Measurements from ENCODE around the gene TCF7L1. TPM values are rescaled to one million over a fixed set of nuclear protein-coding genes. Genes with fewer than 3 reads are reported as not detected.

The TCF7L1 gene
- total and polyA plus RNA-seq, 2 donors (not counting 3 experiments of a cell fraction or from before 2014, with no cell fraction given): 9.6 to 17.4 TPM

- no peak overlapping the region for H2AFZ ChIP-seq (ENCODE audit: low read depth, low read length)
- no peaks in the 10 kb centered on the region for H4K20me1 ChIP-seq (replicated peaks; ENCODE audit: control insufficient read depth, extremely low read depth, insufficient read depth, low read length)
- dilution Hi-C loops (cut with MboI; ENCODE audit: extremely low pct_ligation_motif_present, low sequenced_read_pairs) (no loop called here), intact Hi-C loops (cut with micrococcal nuclease) (no loop called here)
- H3K36me3 ChIP-seq (ENCODE audit: control insufficient read depth in 2 of 2, extremely low read depth in 1 of 2, insufficient read depth in 2 of 2, low read length in 2 of 2): no peaks in the 10 kb centered on the region
- H3K79me2 ChIP-seq (ENCODE audit: control insufficient read depth, insufficient read depth, low read length): no peaks in the 10 kb centered on the region
- FAIRE-seq (no peak), DNase-seq (ENCODE audit: low read depth, low spot score) (no peak)
- ChIA-PET POLR2A (interaction anchor here (0.6 kb wide), 1 partner anchor 9 kb away, joined by 4 read pairs; no protein-coding TSS in a partner anchor), CTCF (interaction anchor here (0.9 to 1.5 kb wide), 7 partner anchors 10 to 122 kb away, joined by 3 to 4 read pairs (median 3); no protein-coding TSS in a partner anchor)
- H3K9ac ChIP-seq (replicated peaks; ENCODE audit: extremely low read depth, insufficient read depth, low read length): no peak overlapping the region
- H3K4me1 ChIP-seq (ENCODE audit: control insufficient read depth, extremely low read depth, insufficient read depth, low read length): no peaks in the 10 kb centered on the region
- no peaks in the 10 kb centered on the region for H3K9me1 ChIP-seq (replicated peaks; ENCODE audit: control insufficient read depth, extremely low read depth, insufficient read depth, low read length)
- H3K9me3 ChIP-seq (replicated peaks; ENCODE audit: control insufficient read depth, insufficient read depth, low read length): no peaks in the 10 kb centered on the region
- no peak overlapping the region for H3K4me2 ChIP-seq (ENCODE audit: insufficient read depth, low read length)
- no peaks in the 10 kb centered on the region for H3K27me3 ChIP-seq (ENCODE audit: control insufficient read depth in 2 of 2, insufficient read depth in 2 of 2, low read length in 2 of 2)
- H3K27ac ChIP-seq (ENCODE audit: insufficient read depth, low read depth, low read length): no peak overlapping the region
- TF ChIP-seq MYC (IDR thresholded peaks at IDR 0.05; ENCODE audit: low read depth, low read length) (no peak), EZH2 (IDR thresholded peaks at IDR 0.05; ENCODE audit: borderline replicate concordance, low read depth, low read length, severe bottlenecking) (no peak), JUN (IDR thresholded peaks at IDR 0.05; ENCODE audit: borderline replicate concordance, insufficient read depth, insufficient read length, low read depth) (no peak), MAX (IDR thresholded peaks at IDR 0.05; ENCODE audit: insufficient read depth, insufficient read length) (no peak), POLR2A (IDR thresholded peaks at IDR 0.05; ENCODE audit: low read depth, low read length) (no peak), CTCF (IDR thresholded peaks at IDR 0.05; ENCODE audit: extremely low read depth in 1 of 2, insufficient read depth in 1 of 2, low read depth in 1 of 2, low read length in 2 of 2) (no peak)
- H3K4me3 ChIP-seq (replicated peaks in 1 of 3; ENCODE audit: insufficient read depth in 1 of 3, low read depth in 1 of 3, low read length in 3 of 3): no peak overlapping the region
- BruUV-seq (replicated peaks): no TSS peak
Observed at GRCh38 chr2:85162746-85163301, 29.6 kb downstream of the TCF7L1 start.

All from endothelial cell of umbilical vein (primary cell).